ENCODE data around the gene CHMP2A. TPM values are rescaled to one million over a fixed set of nuclear protein-coding genes. Genes with fewer than 3 reads are reported as not detected.
"Not testable (repeated sequence)": the region's sequence is repeated elsewhere in the genome, so short reads cannot be mapped to it uniquely, and the experiment has no call there.

CHMP2A gene
- total RNA-seq, 1 donor from 2014 or later: 86.5 TPM

- H3K4me3 Mint-ChIP-seq: no peak overlapping the region
- peak overlapping the region; percentile 72 for H3K27ac Mint-ChIP-seq
- H3K4me1 Mint-ChIP-seq: peaks cover 8% of the 10 kb centered on the region
- DNase-seq (ENCODE audit: low spot score in 2 of 2, unreplicated experiment in 2 of 2): peak; percentile 65 to 90
- H3K36me3 Mint-ChIP-seq: peaks cover 8% of the 10 kb centered on the region
- peak; percentile 77 for TF ChIP-seq CTCF (IDR thresholded peaks at IDR 0.05; ENCODE audit: unreplicated experiment)
- H3K9me3 Mint-ChIP-seq: no peaks in the 10 kb centered on the region
- H3K27me3 Mint-ChIP-seq (ENCODE audit: low read depth): no peaks in the 10 kb centered on the region
Measured at GRCh38 chr19:58581227-58582141, 26.6 kb upstream of the CHMP2A start.

- Mint-ChIP-seq H3K36me3 (peaks cover 8% of the 10 kb centered on the region), H3K27me3 (ENCODE audit: low read depth) (no peaks in the 10 kb centered on the region), H3K4me3 (no peak overlapping the region), H3K4me1 (peaks cover 12% of the 10 kb centered on the region), H3K27ac (peak overlapping the region; percentile 14), H3K9me3 (no peaks in the 10 kb centered on the region)
- TF ChIP-seq CTCF (IDR thresholded peaks at IDR 0.05; ENCODE audit: unreplicated experiment): no peak
- DNase-seq (ENCODE audit: low spot score in 2 of 2, unreplicated experiment in 2 of 2): peak in 1 of 2 experiments; percentile 20
Measured at GRCh38 chr19:58579473-58580142, 24.7 kb upstream of the CHMP2A start.

- H3K36me3 Mint-ChIP-seq: peaks cover 8% of the 10 kb centered on the region
- H3K27me3 Mint-ChIP-seq (ENCODE audit: low read depth): no peaks in the 10 kb centered on the region
- no peak for DNase-seq (ENCODE audit: low spot score in 2 of 2, unreplicated experiment in 2 of 2)
- H3K4me1 Mint-ChIP-seq: peaks cover 21% of the 10 kb centered on the region
- H3K9me3 Mint-ChIP-seq: no peaks in the 10 kb centered on the region
- no peak overlapping the region for H3K27ac Mint-ChIP-seq
- no peak for TF ChIP-seq CTCF (IDR thresholded peaks at IDR 0.05; ENCODE audit: unreplicated experiment)
- no peak overlapping the region for H3K4me3 Mint-ChIP-seq
Measured at GRCh38 chr19:58578012-58578925, 23.4 kb upstream of the CHMP2A start.

DNA sequence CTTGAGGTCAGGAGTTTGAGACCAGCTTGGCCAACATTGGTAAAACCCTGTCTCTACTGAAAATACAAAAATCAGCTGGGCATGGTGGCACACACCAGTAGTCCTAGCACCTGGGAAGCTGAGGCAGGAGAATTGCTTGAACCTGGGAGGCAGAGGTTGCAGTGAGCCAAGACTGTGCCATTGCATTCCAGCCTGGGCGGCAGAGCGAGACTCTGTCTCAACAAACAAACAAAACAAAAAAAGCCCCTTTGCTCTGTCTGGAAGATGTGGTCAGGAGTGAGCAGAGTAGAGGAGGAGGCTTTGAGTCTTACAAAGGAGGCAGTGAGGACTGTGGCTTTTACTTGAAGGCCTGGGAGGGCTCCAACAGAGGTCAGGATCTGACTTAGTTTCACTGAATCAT is 22.7 kb upstream of the CHMP2A start:
- H3K9me3 Mint-ChIP-seq; H3K27me3 Mint-ChIP-seq (ENCODE audit: low read depth); H3K36me3 Mint-ChIP-seq; H3K4me3 Mint-ChIP-seq; H3K27ac Mint-ChIP-seq: not testable (repeated sequence)
- DNase-seq (ENCODE audit: low spot score in 2 of 2, unreplicated experiment in 2 of 2): peak in 1 of 2 experiments; percentile 31
- peaks cover 20% of the 10 kb centered on the region for H3K4me1 Mint-ChIP-seq

- Mint-ChIP-seq H3K36me3 (no peaks in the 10 kb centered on the region), H3K27me3 (ENCODE audit: low read depth) (no peaks in the 10 kb centered on the region), H3K4me1 (peaks cover 22% of the 10 kb centered on the region), H3K27ac (peak overlapping the region; percentile 98), H3K4me3 (peak overlapping the region; percentile 98), H3K9me3 (no peaks in the 10 kb centered on the region)
- no peak for TF ChIP-seq CTCF (IDR thresholded peaks at IDR 0.05; ENCODE audit: unreplicated experiment)
- peak; percentile 76 to 87 for DNase-seq (ENCODE audit: low spot score in 2 of 2, unreplicated experiment in 2 of 2)
Measured at GRCh38 chr19:58575183-58576041, 20.5 kb upstream of the CHMP2A start.
